HG03280 (cell line): ENCODE results near the gene CILP.
"Not testable (repeated sequence)": the region's sequence is repeated elsewhere in the genome, so short reads cannot be mapped to it uniquely, and the experiment has no call there.

Experiments used
- ATAC-seq: cut with Tn5 transposase; IDR thresholded peaks from one replicate; pipeline ENCODE4 v1.9.1; 2021; ENCODE audit warnings: mild to moderate bottlenecking, moderate library complexity; ENCODE audit not compliant: unreplicated experiment

CILP gene

GRCh38 chr15:65197337-65197645, 14.0 kb downstream of the CILP start:
- no peak for ATAC-seq

DNA sequence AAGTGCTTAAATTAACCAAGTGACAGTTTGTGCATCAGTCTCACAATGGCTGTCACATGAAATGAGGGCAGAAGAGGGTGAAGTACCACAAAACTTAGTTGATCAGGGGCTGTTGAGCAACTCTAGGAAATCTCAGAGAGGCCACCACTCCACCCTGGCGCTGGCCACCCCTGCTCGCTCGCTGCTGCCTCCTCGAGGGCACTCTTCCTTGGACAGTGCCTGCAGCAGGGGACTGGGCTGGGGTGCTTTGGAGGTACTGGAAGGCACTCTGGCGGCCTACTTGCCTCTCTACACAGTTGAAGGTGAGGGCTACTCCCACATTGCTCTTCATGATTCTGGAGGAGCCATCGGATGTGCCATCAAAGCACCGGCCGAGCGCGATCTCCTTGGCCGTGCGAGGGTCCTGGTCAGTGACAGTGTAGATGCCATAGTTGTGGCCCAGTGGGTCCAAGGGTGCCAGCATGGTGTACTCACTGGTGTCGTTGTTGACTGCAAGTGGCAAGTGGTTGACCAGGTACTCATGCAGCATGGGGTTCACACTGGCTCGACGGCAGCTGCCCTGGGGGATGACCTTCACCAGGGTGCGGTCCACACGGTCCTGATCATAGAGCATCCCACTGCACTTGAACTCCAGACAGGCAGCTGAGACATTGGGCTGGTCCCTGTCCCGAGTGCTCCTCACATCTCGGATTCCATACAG, 14.5 kb downstream of the CILP start:
- ATAC-seq = no peak

DNA sequence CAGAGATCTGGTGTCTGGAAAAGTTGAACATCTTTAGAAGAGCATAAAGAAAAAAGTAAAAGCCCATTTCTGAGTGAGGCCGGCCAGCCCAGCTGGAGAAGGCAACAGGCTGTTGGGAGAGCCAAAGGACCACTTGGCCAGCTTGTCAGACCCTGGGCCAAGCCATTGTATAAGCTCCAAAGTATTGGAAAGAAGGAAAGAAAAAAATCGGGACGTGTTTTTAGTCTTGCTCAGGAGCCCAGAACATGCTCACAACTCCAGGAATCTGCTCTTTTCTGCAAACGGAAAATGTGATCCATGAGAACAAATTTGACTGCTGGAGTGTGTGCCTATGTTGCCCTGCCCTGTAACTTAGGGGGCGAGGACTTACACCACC, 15.7 kb downstream of the CILP start:
- ATAC-seq = no peak

DNA sequence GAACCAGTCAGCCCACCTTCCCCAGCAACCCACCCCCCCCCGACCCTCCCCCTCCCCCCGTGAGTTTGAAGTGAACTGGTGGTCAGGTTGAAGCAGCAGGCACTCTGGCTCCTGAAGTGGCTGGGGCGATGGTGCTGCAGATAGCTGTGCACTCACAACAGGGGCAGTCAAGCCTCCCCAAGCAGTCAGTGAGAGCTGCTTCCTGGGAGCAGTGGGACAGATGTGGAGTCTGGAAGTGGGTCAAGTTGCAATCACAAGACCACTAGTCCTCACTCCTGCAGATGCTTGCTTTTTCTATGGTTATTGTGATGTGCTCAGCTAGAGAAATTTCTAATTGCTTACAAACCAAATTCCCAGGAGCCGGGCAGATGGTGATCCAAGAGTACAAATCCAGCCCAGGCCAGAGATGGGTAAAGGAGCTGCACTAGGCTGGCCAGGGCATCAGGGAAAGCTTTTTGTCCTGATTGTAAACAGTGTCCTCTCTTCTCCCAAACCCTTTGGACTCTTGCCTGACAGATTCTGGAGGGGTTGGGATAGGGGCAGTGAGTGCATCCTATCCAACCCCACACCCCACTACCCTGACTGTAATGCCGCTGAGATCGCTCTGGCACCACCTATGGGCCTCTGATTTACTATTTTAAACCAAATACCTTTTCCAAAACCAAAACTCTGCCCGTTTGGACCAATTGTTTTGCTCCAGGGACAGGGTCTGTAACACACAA, 16.3 kb downstream of the CILP start:
- ATAC-seq = no peak

DNA sequence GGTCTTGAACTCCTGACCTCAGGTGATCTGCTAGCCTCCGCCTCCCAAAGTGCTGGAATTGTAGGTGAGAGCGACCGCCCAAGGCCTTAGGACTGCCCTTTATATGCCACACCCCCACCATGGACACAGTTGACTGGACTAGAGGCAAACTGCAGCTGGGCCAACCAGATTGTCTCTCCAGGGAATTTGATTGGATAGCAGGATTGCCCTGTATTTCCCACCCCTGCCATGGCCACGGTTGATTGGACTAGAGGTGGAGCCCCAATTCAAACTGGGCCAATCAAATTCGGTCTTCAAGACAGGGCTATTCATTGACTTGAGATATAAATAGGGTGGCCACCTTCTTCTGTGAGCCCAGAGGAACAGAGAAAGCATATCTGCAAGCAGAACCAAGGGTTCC, 19.3 kb downstream of the CILP start:
- no peak for ATAC-seq

DNA sequence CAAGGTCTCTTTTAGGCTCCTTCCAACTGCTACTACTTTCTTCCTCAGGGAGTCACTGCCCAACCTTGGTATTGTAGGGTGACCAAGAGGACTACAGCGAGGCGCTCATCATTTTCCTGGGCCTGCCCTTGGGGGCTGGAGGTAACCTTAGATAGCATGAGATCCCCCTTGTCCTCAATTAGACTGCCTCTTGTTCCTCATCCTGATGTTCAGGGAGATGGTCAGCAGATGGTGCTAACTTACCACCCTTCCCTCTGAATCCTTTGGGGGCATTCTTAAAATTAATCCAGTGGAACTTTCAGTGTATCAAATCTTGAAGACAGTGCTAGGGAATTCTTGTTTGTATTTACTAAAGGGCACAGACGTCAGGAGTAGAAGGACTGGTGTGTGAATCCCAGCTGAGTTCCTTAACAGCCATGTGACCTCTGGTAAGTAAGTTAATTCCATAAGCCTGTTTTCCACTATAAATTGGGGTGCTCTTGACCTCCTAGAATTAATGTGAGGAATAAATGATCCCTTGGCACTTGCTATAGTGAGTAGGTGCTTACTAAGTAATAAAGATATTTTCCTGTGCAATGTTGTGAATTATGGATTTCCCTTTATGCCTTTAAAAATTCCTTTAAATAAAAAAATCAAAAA, 22.1 kb downstream of the CILP start:
- ATAC-seq = no peak

DNA sequence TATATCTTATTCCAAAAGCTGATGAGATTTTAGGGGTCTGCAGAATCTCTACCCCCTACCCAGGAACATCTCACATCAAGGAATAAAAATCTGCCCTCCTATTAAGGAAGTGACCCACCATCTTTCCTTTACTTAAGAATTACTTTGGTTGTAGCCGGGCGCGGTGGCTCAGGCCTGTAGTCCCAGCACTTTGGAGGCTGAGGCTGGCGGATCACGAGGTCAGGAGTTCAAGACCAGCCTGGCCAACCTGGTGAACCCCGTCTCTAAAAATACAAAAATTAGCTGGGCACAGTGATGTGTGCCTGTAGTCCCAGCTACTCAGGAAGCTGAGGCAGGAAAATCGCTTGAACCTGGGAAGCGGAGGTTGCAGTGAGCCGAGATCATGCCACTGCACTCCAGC, 22.8 kb downstream of the CILP start:
- ATAC-seq = not testable (repeated sequence)

DNA sequence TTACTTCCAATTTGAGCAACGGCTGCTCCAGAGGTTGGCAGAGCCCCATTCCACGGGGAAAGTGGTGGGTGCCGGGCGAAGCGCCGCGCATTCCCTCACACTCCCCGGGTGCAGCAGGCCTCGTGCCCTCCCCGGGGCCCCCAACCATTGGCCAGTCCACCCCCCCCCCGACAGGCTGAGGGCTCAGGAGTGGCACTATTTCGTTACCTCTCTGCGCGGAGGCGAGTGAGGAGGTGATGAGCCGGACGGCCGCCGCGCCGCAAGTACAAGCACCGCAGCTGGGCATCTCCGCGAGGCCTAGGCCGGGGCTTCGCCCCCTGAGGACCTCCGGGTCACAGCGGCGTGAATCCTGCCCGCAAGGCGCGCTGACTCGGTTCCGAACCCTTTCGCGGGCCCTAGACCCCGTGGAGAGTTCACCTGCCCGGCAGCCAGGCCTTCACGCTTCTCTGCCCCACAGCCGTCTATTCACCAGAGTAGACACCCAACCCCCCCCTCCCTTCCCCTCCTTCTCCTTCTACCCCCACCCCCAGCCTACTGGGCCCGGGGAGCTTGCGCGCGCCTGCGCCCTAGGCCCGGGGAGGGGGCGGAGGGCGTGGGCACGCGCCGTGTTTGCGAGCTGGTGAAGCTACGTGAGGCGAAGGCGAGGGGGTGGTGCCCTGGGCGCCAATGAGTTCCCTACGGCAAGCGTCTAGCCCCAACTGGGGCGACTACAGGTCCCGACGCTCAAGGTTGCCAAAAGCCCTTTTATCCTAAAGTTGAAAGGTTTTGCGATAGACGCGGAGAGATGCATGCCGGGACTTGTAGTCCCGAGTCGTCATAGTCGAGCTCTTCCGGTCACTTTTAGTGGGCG, 26.2 kb downstream of the CILP start, which contains the start of gene CLPX:
Gene CLPX (minus strand): TSS at position 475 of the 850 bp plus-strand sequence. CDS start 189 bp downstream, at position 286.
- peak; percentile 82 for ATAC-seq

DNA sequence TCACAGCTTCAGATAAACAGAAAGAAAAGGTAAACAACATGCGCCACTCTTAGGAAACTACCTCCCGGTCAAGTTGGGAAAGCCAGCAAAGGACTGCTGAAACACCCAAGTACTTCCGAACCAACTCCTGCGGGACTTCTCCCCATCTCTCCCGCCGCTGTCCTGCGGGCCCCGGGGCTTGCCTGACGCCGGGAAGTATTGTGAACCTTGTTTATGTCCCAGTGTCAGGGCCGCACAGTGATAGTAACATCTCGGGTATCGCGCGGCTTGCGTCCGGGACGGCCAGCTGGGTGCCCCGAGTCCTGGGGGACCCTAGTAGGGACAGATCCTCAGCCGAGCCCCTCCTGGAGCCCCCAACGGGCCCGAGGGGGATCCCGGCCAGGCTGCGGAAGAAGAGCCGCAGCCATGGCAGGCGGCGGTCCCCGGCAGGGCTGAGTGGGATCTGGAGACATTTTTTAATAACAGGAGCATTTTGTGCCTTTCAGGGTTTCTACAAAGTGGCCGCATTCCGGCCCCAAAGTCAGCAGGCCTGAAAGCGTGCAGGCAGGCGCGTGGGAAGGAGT, 26.9 kb downstream of the CILP start:
- peak; percentile 26 for ATAC-seq

DNA sequence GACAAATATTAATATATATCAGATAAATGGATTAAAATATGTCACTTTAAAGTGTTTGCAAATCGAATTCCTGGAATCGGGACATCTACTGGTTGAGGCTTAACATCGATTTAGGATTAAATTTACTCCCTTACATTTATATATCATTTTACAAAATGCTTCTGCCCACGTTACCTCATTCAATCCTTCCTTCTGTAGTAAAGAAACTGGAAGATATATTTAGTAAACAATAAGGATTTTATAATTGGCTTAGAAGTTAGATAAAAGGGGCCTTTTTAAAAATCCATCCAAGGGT, 27.5 kb downstream of the CILP start:
- no peak for ATAC-seq

GRCh38 chr15:65182538-65182937, 28.7 kb downstream of the CILP start:
- ATAC-seq = no peak

GRCh38 chr15:65181582-65182353, 29.5 kb downstream of the CILP start:
- ATAC-seq = not testable (repeated sequence)

GRCh38 chr15:65180167-65180566, 31.1 kb downstream of the CILP start:
- ATAC-seq = no peak

- no peak for ATAC-seq
Measured at GRCh38 chr15:65177901-65178300, 33.4 kb downstream of the CILP start.

DNA sequence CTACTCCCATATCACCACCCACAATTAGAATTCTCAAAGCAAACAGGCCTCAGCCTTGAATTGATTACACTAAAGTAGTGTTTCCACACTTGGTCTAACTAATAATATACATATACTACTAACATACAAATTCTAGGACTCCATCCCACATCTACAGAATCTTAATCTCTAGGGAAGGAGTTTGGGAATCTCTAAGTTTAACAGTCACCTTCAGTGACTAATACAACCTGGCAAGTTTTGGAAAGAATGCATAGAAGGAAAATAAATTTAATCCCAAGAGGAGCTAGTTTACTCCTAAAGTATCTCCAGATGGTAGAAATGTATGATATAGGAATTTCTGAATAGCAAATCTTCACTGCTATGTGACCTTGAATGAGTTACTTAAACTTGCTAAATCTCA, 35.2 kb downstream of the CILP start:
- ATAC-seq = no peak

DNA sequence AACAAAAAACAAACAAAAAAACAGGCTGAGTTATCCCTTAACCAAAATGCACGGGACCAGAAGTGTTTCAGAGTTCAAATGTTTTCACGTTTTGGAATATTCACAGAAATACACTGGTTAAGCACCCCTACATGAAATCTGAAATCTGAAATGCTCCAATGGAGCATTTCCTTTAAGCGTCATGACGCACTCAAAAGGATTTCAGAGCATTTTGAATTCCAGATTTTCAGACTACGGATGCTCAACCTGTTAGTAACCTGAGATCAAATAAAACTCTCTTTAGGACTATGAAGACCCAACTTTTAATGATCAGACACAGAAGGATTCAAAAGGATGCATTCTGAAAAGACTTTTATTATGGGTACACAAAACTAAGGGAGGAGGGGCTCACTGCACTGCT, 35.8 kb downstream of the CILP start:
- no peak for ATAC-seq

DNA sequence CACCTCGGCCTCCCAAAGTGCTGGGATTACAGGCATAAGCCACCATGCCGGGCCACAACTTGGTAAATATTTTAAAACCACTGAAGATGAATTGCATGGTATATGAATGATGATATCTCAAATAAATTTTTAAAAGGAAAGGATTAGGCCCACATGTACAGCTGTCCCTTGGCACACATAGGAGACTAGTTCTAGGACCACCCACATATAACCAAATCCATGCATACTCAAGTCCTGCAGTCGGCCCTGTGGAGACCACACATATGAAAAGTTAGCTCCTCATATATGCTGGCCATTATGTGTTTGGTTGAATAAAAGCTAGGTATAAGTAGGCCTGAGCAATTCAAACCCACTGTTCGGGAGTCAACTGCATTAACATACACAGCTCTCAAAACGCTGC, 36.8 kb downstream of the CILP start:
- no peak for ATAC-seq

DNA sequence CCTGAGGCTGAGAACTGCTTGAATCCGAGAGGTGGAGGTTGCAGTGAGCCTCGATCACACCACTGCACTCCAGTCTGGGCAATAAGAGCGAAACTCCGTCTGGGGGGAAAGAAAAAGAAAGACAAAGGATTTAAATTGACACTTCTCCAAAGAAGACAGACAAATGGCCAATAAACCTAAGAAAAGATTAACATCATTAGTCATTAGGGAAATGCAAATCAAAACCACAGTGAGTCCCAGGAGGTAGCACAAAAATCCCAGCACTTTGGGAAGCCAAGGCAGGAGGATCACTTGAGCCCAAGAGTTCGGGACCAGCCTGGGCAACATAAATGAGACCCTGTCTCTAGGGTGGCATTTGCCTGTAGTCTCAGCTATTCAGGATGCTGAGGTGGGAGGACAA, 38.7 kb downstream of the CILP start:
- no peak for ATAC-seq

DNA sequence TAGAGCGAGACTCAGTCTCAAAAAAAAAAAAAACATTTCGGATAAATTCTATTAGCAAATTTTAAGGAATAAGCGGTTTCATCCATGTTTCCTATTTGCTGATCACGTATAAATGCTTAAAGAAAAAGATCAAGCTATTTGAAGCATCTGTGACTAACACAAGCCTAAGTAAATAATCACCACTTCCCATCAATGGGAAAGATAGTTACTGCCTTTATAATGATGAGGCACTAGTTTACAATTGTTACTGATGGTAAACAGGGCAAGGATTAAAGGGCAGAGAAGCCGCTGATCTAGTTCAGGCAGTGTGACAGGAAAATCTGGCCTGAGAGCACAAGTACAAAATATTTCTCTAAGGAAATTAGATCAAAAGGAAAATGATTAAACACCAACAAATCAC, 39.8 kb downstream of the CILP start:
- ATAC-seq = no peak

DNA sequence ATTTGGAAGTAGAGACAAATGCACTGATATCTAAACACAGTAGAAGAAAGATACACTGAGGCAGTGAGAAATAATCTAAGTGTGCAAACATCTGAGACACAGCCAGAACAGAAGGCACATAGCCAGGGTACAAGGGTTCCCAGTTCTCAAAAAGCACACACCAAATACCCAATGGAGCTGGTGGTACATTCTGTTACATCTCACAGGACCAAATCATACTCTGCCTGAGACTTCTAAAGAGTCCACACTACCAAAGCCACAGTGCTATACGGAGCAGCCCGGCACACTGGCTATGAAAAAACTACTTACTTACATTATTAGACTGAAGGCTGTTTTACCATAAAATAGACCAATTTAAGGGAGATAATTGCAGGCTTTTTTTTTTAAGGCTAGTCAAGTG, 45.4 kb downstream of the CILP start:
- ATAC-seq = no peak

DNA sequence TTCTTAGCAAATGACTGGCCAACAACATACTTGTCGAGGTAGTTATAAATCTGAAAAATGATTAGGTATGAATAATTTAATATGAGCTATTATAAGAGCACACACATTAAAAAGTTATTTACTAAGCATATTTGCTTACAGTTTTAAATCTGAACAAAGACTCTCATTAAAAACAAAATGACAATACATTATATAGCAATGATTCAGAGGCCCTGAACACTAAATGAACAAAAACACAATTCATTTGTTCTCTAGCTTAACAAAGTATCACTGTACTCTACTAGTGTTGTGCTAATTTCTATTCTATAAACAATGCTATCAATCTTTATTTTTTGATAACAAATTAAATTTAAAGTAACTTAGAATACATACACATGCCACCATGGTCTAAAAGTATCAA, 47.1 kb downstream of the CILP start:
- ATAC-seq = no peak
